ENCODE data around the gene MEIS1.

The MEIS1 gene

GRCh38 chr2:66569321-66569851 lies 134.5 kb downstream of the MEIS1 start:
- Histone ChIP-seq H3K27ac (ENCODE audit: extremely low read depth, low read depth, low read length) (peak overlapping the region; percentile 21; the same call in 1 of the 2 replicates), H3K4me1 (ENCODE audit: control insufficient read depth, insufficient read depth, low read length) (peaks cover 30% of the 10 kb centered on the region), H3K4me3 (ENCODE audit: low read depth, low read length) (no peak overlapping the region), H3K36me3 (ENCODE audit: control insufficient read depth in 2 of 2, insufficient read depth in 1 of 2, low read length in 2 of 2) (peaks cover 0 to 10% of the 10 kb centered on the region in 2 experiments; a peak in 1 of 3 replicates), H3K9me3 (ENCODE audit: control insufficient read depth, insufficient read depth, low read depth, low read length) (no peaks in the 10 kb centered on the region)
- POLR2A ChIA-PET = interaction anchor here (2.4 kb wide), 1 partner anchor 135 kb away, joined by 11 read pairs; the partner anchor contains the start of gene MEIS1
- CTCF ChIA-PET = interaction anchor here (0.6 to 1.1 kb wide), 5 partner anchors 94 to 1299 kb away, joined by 3 to 4 read pairs (median 3); no protein-coding TSS in a partner anchor
- TF ChIP-seq ZNF274 (IDR thresholded peaks at IDR 0.05; ENCODE audit: low read length) (no peak), ZNF274 (tag by site-specific recombination; IDR thresholded peaks at IDR 0.05; ENCODE audit: borderline replicate concordance) (no peak), TCF7L2 (IDR thresholded peaks at IDR 0.05; ENCODE audit: borderline replicate concordance, low read depth, low read length) (no peak), ZNF549 (tag by site-specific recombination; IDR thresholded peaks at IDR 0.05) (no peak), ZNF785 (tag by site-specific recombination; IDR thresholded peaks at IDR 0.05) (no peak), ZNF223 (tag by site-specific recombination; IDR thresholded peaks at IDR 0.05) (no peak), ZFP3 (tag by site-specific recombination; IDR thresholded peaks at IDR 0.05; ENCODE audit: low read depth) (no peak), SCRT2 (tag by site-specific recombination; IDR thresholded peaks at IDR 0.05) (no peak), ZNF529 (tag by site-specific recombination; IDR thresholded peaks at IDR 0.05; ENCODE audit: insufficient replicate concordance) (no peak), ATF2 (tag by site-specific recombination; IDR thresholded peaks at IDR 0.05; ENCODE audit: low read depth) (no peak), ZNF560 (tag by site-specific recombination; IDR thresholded peaks at IDR 0.05; ENCODE audit: borderline replicate concordance) (no peak), ZNF48 (tag by site-specific recombination; IDR thresholded peaks at IDR 0.05) (no peak), PBX3 (CRISPR knock-in tag; IDR thresholded peaks at IDR 0.05) (no peak)
- TF ChIP-seq, protein P1, sequence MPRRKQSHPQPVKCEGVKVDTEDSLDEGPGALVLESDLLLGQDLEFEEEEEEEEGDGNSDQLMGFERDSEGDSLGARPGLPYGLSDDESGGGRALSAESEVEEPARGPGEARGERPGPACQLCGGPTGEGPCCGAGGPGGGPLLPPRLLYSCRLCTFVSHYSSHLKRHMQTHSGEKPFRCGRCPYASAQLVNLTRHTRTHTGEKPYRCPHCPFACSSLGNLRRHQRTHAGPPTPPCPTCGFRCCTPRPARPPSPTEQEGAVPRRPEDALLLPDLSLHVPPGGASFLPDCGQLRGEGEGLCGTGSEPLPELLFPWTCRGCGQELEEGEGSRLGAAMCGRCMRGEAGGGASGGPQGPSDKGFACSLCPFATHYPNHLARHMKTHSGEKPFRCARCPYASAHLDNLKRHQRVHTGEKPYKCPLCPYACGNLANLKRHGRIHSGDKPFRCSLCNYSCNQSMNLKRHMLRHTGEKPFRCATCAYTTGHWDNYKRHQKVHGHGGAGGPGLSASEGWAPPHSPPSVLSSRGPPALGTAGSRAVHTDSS (tag by site-specific recombination; IDR thresholded peaks at IDR 0.05) = no peak
- TF ChIP-seq, protein P2, sequence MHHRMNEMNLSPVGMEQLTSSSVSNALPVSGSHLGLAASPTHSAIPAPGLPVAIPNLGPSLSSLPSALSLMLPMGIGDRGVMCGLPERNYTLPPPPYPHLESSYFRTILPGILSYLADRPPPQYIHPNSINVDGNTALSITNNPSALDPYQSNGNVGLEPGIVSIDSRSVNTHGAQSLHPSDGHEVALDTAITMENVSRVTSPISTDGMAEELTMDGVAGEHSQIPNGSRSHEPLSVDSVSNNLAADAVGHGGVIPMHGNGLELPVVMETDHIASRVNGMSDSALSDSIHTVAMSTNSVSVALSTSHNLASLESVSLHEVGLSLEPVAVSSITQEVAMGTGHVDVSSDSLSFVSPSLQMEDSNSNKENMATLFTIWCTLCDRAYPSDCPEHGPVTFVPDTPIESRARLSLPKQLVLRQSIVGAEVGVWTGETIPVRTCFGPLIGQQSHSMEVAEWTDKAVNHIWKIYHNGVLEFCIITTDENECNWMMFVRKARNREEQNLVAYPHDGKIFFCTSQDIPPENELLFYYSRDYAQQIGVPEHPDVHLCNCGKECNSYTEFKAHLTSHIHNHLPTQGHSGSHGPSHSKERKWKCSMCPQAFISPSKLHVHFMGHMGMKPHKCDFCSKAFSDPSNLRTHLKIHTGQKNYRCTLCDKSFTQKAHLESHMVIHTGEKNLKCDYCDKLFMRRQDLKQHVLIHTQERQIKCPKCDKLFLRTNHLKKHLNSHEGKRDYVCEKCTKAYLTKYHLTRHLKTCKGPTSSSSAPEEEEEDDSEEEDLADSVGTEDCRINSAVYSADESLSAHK (tag by site-specific recombination; IDR thresholded peaks at IDR 0.05) = 0 out of 2 replicates have a peak, but pooled peaks have one; percentile 22
- TF ChIP-seq, protein P3, sequence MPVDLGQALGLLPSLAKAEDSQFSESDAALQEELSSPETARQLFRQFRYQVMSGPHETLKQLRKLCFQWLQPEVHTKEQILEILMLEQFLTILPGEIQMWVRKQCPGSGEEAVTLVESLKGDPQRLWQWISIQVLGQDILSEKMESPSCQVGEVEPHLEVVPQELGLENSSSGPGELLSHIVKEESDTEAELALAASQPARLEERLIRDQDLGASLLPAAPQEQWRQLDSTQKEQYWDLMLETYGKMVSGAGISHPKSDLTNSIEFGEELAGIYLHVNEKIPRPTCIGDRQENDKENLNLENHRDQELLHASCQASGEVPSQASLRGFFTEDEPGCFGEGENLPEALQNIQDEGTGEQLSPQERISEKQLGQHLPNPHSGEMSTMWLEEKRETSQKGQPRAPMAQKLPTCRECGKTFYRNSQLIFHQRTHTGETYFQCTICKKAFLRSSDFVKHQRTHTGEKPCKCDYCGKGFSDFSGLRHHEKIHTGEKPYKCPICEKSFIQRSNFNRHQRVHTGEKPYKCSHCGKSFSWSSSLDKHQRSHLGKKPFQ (tag by site-specific recombination; IDR thresholded peaks at IDR 0.05) = no peak
- TF ChIP-seq, protein P4, sequence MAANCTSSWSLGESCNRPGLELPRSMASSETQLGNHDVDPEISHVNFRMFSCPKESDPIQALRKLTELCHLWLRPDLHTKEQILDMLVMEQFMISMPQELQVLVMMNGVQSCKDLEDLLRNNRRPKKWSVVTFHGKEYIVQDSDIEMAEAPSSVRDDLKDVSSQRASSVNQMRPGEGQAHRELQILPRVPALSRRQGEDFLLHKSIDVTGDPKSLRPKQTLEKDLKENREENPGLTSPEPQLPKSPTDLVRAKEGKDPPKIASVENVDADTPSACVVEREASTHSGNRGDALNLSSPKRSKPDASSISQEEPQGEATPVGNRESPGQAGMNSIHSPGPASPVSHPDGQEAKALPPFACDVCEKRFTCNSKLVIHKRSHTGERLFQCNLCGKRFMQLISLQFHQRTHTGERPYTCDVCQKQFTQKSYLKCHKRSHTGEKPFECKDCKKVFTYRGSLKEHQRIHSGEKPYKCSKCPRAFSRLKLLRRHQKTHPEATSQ (tag by site-specific recombination; IDR thresholded peaks at IDR 0.05) = no peak
- TF ChIP-seq, protein P5, sequence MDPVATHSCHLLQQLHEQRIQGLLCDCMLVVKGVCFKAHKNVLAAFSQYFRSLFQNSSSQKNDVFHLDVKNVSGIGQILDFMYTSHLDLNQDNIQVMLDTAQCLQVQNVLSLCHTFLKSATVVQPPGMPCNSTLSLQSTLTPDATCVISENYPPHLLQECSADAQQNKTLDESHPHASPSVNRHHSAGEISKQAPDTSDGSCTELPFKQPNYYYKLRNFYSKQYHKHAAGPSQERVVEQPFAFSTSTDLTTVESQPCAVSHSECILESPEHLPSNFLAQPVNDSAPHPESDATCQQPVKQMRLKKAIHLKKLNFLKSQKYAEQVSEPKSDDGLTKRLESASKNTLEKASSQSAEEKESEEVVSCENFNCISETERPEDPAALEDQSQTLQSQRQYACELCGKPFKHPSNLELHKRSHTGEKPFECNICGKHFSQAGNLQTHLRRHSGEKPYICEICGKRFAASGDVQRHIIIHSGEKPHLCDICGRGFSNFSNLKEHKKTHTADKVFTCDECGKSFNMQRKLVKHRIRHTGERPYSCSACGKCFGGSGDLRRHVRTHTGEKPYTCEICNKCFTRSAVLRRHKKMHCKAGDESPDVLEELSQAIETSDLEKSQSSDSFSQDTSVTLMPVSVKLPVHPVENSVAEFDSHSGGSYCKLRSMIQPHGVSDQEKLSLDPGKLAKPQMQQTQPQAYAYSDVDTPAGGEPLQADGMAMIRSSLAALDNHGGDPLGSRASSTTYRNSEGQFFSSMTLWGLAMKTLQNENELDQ (tag by site-specific recombination; IDR thresholded peaks at IDR 0.05; ENCODE audit: low read depth) = no peak
- TF ChIP-seq, protein P6, sequence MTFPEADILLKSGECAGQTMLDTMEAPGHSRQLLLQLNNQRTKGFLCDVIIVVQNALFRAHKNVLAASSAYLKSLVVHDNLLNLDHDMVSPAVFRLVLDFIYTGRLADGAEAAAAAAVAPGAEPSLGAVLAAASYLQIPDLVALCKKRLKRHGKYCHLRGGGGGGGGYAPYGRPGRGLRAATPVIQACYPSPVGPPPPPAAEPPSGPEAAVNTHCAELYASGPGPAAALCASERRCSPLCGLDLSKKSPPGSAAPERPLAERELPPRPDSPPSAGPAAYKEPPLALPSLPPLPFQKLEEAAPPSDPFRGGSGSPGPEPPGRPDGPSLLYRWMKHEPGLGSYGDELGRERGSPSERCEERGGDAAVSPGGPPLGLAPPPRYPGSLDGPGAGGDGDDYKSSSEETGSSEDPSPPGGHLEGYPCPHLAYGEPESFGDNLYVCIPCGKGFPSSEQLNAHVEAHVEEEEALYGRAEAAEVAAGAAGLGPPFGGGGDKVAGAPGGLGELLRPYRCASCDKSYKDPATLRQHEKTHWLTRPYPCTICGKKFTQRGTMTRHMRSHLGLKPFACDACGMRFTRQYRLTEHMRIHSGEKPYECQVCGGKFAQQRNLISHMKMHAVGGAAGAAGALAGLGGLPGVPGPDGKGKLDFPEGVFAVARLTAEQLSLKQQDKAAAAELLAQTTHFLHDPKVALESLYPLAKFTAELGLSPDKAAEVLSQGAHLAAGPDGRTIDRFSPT (tag by site-specific recombination; IDR thresholded peaks at IDR 0.05) = no peak
- TF ChIP-seq, protein P7, sequence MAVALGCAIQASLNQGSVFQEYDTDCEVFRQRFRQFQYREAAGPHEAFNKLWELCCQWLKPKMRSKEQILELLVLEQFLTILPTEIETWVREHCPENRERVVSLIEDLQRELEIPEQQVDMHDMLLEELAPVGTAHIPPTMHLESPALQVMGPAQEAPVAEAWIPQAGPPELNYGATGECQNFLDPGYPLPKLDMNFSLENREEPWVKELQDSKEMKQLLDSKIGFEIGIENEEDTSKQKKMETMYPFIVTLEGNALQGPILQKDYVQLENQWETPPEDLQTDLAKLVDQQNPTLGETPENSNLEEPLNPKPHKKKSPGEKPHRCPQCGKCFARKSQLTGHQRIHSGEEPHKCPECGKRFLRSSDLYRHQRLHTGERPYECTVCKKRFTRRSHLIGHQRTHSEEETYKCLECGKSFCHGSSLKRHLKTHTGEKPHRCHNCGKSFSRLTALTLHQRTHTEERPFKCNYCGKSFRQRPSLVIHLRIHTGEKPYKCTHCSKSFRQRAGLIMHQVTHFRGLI (tag by site-specific recombination; IDR thresholded peaks at IDR 0.05) = peak; percentile 44; the same call in 1 of the 2 replicates

All from HEK293 (cell line).